CD14-positive monocyte (primary cell): ENCODE measurements around the gene FAM120B. TPM values are rescaled to one million over a fixed set of nuclear protein-coding genes. Genes with fewer than 3 reads are reported as not detected.

Experiments used
- DNase-seq, 3 donors: peaks; one replicate each; pipeline ENCODE4 v3.0.0-alpha.2; 2011 to 2022
- H2AFZ ChIP-seq: 2 replicates; pipeline ENCODE4 v1.6.0; 2012; ENCODE audit warnings: mild to moderate bottlenecking, low read depth, low read length, inconsistent platforms; ENCODE audit not compliant: insufficient read depth, poor library complexity, severe bottlenecking
- H3K27ac ChIP-seq, 2 donors: 1 replicate in 1 of 2; 2 replicates in 1 of 2; pipeline ENCODE4 v1.5.1; 2012 to 2013; ENCODE audit warnings: low read length in 2 of 2, control low read depth in 1 of 2, inconsistent platforms in 1 of 2, low read depth in 1 of 2, mild to moderate bottlenecking in 1 of 2
- H3K27me3 ChIP-seq, 2 donors: one replicate each; pipeline versions ENCODE4 v1.6.0 to v1.6.1; 2011 to 2013; ENCODE audit warnings: low read length in 2 of 2; ENCODE audit not compliant: control insufficient read depth in 2 of 2, insufficient read depth in 2 of 2
- H3K36me3 ChIP-seq, 2 donors: replicated peaks in 1 of 2; 1 replicate in 1 of 2; 2 replicates in 1 of 2; pipeline versions ENCODE4 v1.5.1 to v1.6.1; 2012 to 2013; ENCODE audit warnings: low read length in 2 of 2, control low read depth in 1 of 2, inconsistent platforms in 1 of 2, mild to moderate bottlenecking in 1 of 2; ENCODE audit not compliant: insufficient read depth in 2 of 2, control insufficient read depth in 1 of 2
- H3K4me1 ChIP-seq, 2 donors: 1 replicate in 1 of 2; 2 replicates in 1 of 2; pipeline versions ENCODE4 v1.5.1 to v1.6.1; 2012 to 2013; ENCODE audit warnings: low read length in 2 of 2, control low read depth in 1 of 2, inconsistent platforms in 1 of 2, mild to moderate bottlenecking in 1 of 2, moderate library complexity in 1 of 2; ENCODE audit not compliant: insufficient read depth in 2 of 2, control insufficient read depth in 1 of 2
- H3K4me2 ChIP-seq: replicated peaks from 2 replicates; pipeline ENCODE3; 2012; ENCODE audit warnings: low read length, moderate library complexity, mild to moderate bottlenecking; ENCODE audit not compliant: poor library complexity, severe bottlenecking; ENCODE audit errors: extremely low read depth
- H3K4me3 ChIP-seq, 3 experiments: fragments of 200-600 bp in 1 of 3; sonication (generic) in 1 of 3; replicated peaks in 1 of 3; 1 replicate in 2 of 3; 2 replicates in 1 of 3; pipeline ENCODE4 v1.5.1; 2011 to 2013; ENCODE audit warnings: low read length in 3 of 3, mild to moderate bottlenecking in 3 of 3, control low read depth in 2 of 3, low read depth in 2 of 3, inconsistent platforms in 1 of 3, moderate library complexity in 1 of 3
- H3K79me2 ChIP-seq: 2 replicates; pipeline ENCODE4 v1.6.0; 2012; ENCODE audit warnings: mild to moderate bottlenecking, control low read depth, inconsistent platforms, low read length, moderate library complexity; ENCODE audit not compliant: insufficient read depth
- H3K9ac ChIP-seq: 2 replicates; pipeline ENCODE4 v1.6.0; 2017; ENCODE audit warnings: low read length, mild to moderate bottlenecking; ENCODE audit not compliant: insufficient read depth, poor library complexity, severe bottlenecking
- H3K9me3 ChIP-seq, 2 donors: replicated peaks in 1 of 2; 1 replicate in 1 of 2; 2 replicates in 1 of 2; pipeline versions ENCODE4 v1.5.1 to v1.6.1; 2012 to 2013; ENCODE audit warnings: low read length in 2 of 2, control low read depth in 1 of 2; ENCODE audit not compliant: control insufficient read depth in 1 of 2, insufficient read depth in 1 of 2
- H4K20me1 ChIP-seq: 2 replicates; pipeline ENCODE4 v1.6.0; 2012; ENCODE audit warnings: mild to moderate bottlenecking, low read length, control low read depth, moderate library complexity; ENCODE audit not compliant: insufficient read depth
- H3K27ac Mint-ChIP-seq, 7 donors: one replicate each; pipeline ENCODE4 v1.8.0; 2020; ENCODE audit warnings: mild to moderate bottlenecking in 7 of 7, mixed read lengths in 7 of 7, moderate library complexity in 6 of 7, inconsistent platforms in 2 of 7
- H3K27me3 Mint-ChIP-seq, 3 donors: one replicate each; pipeline ENCODE4 v1.8.0; 2021 to 2022; ENCODE audit warnings: low read depth in 3 of 3, mild to moderate bottlenecking in 3 of 3, mixed read lengths in 3 of 3, moderate library complexity in 3 of 3, inconsistent platforms in 1 of 3
- H3K36me3 Mint-ChIP-seq, 2 donors: one replicate each; pipeline ENCODE4 v1.8.0; 2020; ENCODE audit warnings: mixed read lengths in 2 of 2, inconsistent platforms in 1 of 2, mild to moderate bottlenecking in 1 of 2
- H3K4me1 Mint-ChIP-seq: one replicate; pipeline ENCODE4 v1.8.0; 2020; ENCODE audit warnings: mild to moderate bottlenecking, mixed read lengths
- H3K4me3 Mint-ChIP-seq, 2 donors: one replicate each; pipeline ENCODE4 v1.8.0; 2020; ENCODE audit warnings: mild to moderate bottlenecking in 2 of 2, mixed read lengths in 2 of 2, moderate library complexity in 1 of 2
- H3K9me3 Mint-ChIP-seq, 7 donors: one replicate each; pipeline ENCODE4 v1.8.0; 2020 to 2022; ENCODE audit warnings: mixed read lengths in 7 of 7, mild to moderate bottlenecking in 6 of 7, moderate library complexity in 6 of 7, inconsistent platforms in 2 of 7
- WGBS: methylation state at CpG from one replicate; pipeline ENCODE4 v1.1.5; 2013; ENCODE audit warnings: missing lambda C conversion rate; ENCODE audit not compliant: insufficient coverage; 5-methylcytosine and 5-hydroxymethylcytosine counted together
- intact Hi-C, 2 donors: fragments of 100-400 bp; cut with micrococcal nuclease; formaldehyde crosslinking; loops; one replicate each; pipeline versions ENCODE4 v1.15.0 to v1.15.1; 2023
- polyA plus RNA-seq, 3 donors: library from polyadenylated mRNA; depleted of rRNA in 1 of 3; unstranded in 2 of 3; stranded (reverse) in 1 of 3; fragments of 300-500 nt in 2 of 3; fragments of >200 nt in 1 of 3; fragmentation: Illumina TruSeq in 2 of 3; gene quantifications; 1 replicate in 2 of 3; 2 replicates in 1 of 3; pipeline ENCODE4 v1.2.3, GENCODE V29; 2012 to 2021
- TF ChIP-seq, protein P1 (sequence below): fragments of 200-600 bp; IDR thresholded peaks from one replicate; pipeline ENCODE4 v1.8.0; 2022; ENCODE audit warnings: antibody characterized with exemption, mild to moderate bottlenecking

The FAM120B gene
- polyA plus RNA-seq, 3 donors, result 10.6 to 20.2 (median 11.2) TPM

- Histone ChIP-seq H3K27me3 (no peaks in the 10 kb centered on the region), H3K4me1 (peaks cover 0 to 17% of the 10 kb centered on the region in 2 donors), H3K36me3 (peaks cover 35 to 78% of the 10 kb centered on the region in 2 donors), H3K9ac (no peak overlapping the region), H4K20me1 (peaks cover 9% of the 10 kb centered on the region), H3K27ac (no peak overlapping the region), H3K9me3 (no peaks in the 10 kb centered on the region), H3K4me3 (no peak overlapping the region), H3K79me2 (no peaks in the 10 kb centered on the region), H2AFZ (no peak overlapping the region), H3K4me2 (no peak overlapping the region)
- Mint-ChIP-seq H3K4me1 (peaks cover 16% of the 10 kb centered on the region), H3K4me3 (no peak overlapping the region), H3K36me3 (peaks cover 65 to 72% of the 10 kb centered on the region in 2 donors), H3K27ac (peak overlapping the region in 2 of 7 donors; percentile 33 to 75), H3K9me3 (no peaks in the 10 kb centered on the region), H3K27me3 (no peaks in the 10 kb centered on the region)
- TF ChIP-seq, protein P1, sequence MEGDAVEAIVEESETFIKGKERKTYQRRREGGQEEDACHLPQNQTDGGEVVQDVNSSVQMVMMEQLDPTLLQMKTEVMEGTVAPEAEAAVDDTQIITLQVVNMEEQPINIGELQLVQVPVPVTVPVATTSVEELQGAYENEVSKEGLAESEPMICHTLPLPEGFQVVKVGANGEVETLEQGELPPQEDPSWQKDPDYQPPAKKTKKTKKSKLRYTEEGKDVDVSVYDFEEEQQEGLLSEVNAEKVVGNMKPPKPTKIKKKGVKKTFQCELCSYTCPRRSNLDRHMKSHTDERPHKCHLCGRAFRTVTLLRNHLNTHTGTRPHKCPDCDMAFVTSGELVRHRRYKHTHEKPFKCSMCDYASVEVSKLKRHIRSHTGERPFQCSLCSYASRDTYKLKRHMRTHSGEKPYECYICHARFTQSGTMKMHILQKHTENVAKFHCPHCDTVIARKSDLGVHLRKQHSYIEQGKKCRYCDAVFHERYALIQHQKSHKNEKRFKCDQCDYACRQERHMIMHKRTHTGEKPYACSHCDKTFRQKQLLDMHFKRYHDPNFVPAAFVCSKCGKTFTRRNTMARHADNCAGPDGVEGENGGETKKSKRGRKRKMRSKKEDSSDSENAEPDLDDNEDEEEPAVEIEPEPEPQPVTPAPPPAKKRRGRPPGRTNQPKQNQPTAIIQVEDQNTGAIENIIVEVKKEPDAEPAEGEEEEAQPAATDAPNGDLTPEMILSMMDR, result no peak
- intact Hi-C loops, result no loop called here
- no peak for DNase-seq
- 90% methylated on average over 2 of the region's 5 CpGs for WGBS
Observed at GRCh38 chr6:170369403-170369802, 62.8 kb downstream of the FAM120B start.

DNA sequence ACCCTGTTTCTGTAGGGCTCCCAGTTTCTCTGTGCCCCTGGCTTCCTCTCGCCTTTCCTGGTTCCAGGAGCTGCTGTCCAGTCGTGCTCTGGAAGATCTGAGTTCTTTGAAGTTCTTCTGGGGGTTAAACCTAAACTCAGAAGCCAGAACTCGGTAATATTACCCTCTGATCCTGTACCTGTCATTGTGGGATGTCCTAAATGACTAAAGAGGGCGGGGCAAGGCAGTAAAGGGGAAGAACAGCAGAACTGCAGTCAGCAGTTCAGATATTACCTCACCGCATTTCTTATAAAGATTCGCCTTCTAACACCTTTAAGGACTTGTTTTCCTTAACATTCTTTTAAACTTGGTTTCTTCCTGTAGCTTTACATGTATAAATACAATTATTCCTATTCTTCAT lies 63.9 kb downstream of the FAM120B start:
- Histone ChIP-seq H3K4me3 (no peak overlapping the region), H3K4me1 (peaks cover 0 to 27% of the 10 kb centered on the region in 2 donors), H3K36me3 (peaks cover 24 to 78% of the 10 kb centered on the region in 2 donors), H3K4me2 (no peak overlapping the region), H3K79me2 (no peaks in the 10 kb centered on the region), H2AFZ (no peak overlapping the region), H3K27me3 (no peaks in the 10 kb centered on the region), H3K27ac (peak overlapping the region in 1 of 2 donors; percentile 5), H3K9me3 (no peaks in the 10 kb centered on the region), H4K20me1 (peaks cover 9% of the 10 kb centered on the region), H3K9ac (no peak overlapping the region)
- TF ChIP-seq, protein P1, result no peak
- Mint-ChIP-seq H3K4me3 (no peak overlapping the region), H3K27me3 (no peaks in the 10 kb centered on the region), H3K27ac (peak overlapping the region in 4 of 7 donors; percentile 40 to 84 (median 64)), H3K36me3 (peaks cover 57 to 64% of the 10 kb centered on the region in 2 donors), H3K4me1 (peaks cover 26% of the 10 kb centered on the region), H3K9me3 (no peaks in the 10 kb centered on the region)
- intact Hi-C loops, result no loop called here
- DNase-seq, result peak in 1 of 3 donors; percentile 29
- 80% methylated on average over 2 of the region's 6 CpGs for WGBS
